ENCODE data around the gene GJC1.

GRCh38 chr17:44761932-44762810, 67.9 kb downstream of the GJC1 start:
- no peak for TF ChIP-seq CTCF (IDR thresholded peaks at IDR 0.05)
- TF ChIP-seq POLR2AphosphoS5 (IDR thresholded peaks at IDR 0.05; ENCODE audit: low read depth, low read length), result no peak

Measured in Panc1 (cell line).